ENCODE measurements around the gene LMCD1. TPM values are rescaled to one million over a fixed set of nuclear protein-coding genes. Genes with fewer than 3 reads are reported as not detected.

Gene LMCD1
- total RNA-seq, 6 experiments from 2014 or later: 3.0 to 24.0 (median 8.4) TPM

DNA sequence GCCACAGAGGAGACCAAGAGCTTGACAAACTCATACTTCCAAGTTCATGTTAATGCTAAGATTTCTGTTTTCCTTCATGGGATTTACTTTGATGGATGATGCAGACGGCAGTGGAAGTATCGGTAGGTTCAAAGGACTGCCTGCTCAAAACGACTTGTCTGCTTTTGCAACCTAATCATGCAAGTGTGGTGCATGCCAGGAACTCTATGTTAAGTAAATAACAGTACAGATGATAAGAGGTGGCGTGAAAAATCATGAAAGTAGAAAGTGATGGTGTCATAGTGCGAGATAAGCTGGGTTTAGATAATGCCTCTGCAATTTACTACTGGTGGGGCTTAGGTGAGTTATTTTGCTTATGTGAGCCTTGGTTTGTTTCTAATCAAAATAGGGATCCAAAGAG, 14.7 kb upstream of the LMCD1 start:
- DNase-seq: no peak
- Histone ChIP-seq H3K36me3 (no peaks in the 10 kb centered on the region), H3K27ac (no peak overlapping the region), H3K4me1 (peaks cover 0 to 5% (median 2%) of the 10 kb centered on the region in 4 donors), H3K9me3 (no peaks in the 10 kb centered on the region), H3K4me3 (no peak overlapping the region), H3K27me3 (no peaks in the 10 kb centered on the region)
- ATAC-seq: no peak
- WGBS (ENCODE audit: insufficient coverage, low coverage, low lambda C conversion rate, missing lambda C conversion rate): 69% methylated on average over 5 of the region's 5 CpGs
- intact Hi-C loops (cut with DNase I): no loop called here
- TF ChIP-seq POLR2A (IDR thresholded peaks at IDR 0.05): no peak
- TF ChIP-seq, protein P1, sequence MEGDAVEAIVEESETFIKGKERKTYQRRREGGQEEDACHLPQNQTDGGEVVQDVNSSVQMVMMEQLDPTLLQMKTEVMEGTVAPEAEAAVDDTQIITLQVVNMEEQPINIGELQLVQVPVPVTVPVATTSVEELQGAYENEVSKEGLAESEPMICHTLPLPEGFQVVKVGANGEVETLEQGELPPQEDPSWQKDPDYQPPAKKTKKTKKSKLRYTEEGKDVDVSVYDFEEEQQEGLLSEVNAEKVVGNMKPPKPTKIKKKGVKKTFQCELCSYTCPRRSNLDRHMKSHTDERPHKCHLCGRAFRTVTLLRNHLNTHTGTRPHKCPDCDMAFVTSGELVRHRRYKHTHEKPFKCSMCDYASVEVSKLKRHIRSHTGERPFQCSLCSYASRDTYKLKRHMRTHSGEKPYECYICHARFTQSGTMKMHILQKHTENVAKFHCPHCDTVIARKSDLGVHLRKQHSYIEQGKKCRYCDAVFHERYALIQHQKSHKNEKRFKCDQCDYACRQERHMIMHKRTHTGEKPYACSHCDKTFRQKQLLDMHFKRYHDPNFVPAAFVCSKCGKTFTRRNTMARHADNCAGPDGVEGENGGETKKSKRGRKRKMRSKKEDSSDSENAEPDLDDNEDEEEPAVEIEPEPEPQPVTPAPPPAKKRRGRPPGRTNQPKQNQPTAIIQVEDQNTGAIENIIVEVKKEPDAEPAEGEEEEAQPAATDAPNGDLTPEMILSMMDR (IDR thresholded peaks at IDR 0.05): no peak

DNA sequence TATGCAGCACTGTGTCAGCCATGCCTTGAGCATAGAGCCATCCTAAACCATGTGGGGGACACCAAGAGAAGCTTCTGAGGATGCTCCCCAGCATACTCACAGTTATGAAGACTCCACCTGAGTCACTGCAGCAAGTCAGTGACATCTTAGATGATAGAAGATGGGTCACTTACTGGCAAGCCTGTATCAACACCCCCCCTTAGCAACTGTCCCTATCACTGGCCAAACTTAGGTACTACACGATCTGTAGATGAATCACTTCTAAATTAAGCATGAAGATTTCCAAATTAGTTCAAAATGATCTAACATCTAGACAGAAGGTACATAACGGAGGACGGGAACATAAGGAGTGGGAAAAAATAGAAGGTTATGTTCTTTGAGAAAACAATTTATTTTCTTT, 13.2 kb upstream of the LMCD1 start:
- TF ChIP-seq POLR2A (IDR thresholded peaks at IDR 0.05): no peak
- TF ChIP-seq, protein P1 (IDR thresholded peaks at IDR 0.05): no peak
- WGBS (ENCODE audit: insufficient coverage, low coverage, low lambda C conversion rate, missing lambda C conversion rate): 84% methylated on average over 3 of the region's 3 CpGs
- intact Hi-C loops (cut with DNase I): no loop called here
- no peak for ATAC-seq
- Histone ChIP-seq H3K27me3 (no peaks in the 10 kb centered on the region), H3K9me3 (no peaks in the 10 kb centered on the region), H3K36me3 (no peaks in the 10 kb centered on the region), H3K27ac (no peak overlapping the region), H3K4me1 (no peaks in the 10 kb centered on the region), H3K4me3 (no peak overlapping the region)
- DNase-seq: no peak

DNA sequence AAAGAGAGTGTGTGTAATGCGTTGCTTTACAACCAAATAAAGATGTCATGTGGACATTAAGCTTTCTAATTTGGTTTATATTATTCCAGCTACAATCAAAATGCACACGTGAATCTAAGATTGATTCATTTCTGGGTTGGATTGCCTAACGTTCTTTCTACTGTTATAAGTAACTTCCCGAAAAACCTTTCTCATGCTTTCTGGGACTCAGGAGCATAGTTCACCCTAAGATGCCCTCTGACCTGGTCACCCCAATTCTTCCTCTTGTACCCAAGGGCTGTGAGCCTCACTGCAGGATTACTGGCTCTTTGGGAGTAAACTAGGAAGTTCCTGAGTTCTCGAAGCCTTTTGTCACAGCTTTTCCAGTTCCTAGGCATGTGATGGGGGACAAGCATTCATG, 12.7 kb upstream of the LMCD1 start:
- no peak overlapping the region for H3K27ac ChIP-seq
- TF ChIP-seq, protein P1 (IDR thresholded peaks at IDR 0.05): no peak
- TF ChIP-seq POLR2A (IDR thresholded peaks at IDR 0.05): no peak

DNA sequence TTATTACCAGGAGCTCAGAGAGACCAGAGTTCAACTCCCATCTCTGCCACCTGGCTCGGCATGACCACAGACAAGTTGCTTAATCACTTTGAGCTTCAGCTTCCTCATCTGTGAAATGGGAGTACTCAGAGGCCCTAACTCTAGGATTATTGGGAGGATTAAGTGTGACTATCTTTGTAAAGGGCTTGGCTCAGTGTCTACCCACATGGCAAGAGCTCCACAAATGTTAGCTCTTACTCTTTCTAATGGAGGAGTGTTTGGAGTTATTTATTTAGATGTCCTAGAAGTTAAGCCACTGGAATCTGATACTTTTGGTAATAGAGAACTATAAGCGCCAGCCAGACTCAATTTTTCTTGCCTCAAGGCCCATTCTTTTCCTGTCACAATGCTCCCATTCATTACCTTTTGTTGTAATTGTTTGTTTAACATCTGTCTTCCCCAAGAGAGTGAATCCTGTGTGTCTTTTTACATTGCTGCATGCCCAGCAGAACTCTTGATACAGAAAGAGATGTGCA, 12.3 kb upstream of the LMCD1 start:
- Histone ChIP-seq H3K27me3 (no peaks in the 10 kb centered on the region), H3K4me3 (no peak overlapping the region), H3K36me3 (no peaks in the 10 kb centered on the region), H3K9me3 (no peaks in the 10 kb centered on the region), H3K27ac (no peak overlapping the region), H3K4me1 (no peaks in the 10 kb centered on the region)
- ATAC-seq (no peak), DNase-seq (no peak)
- TF ChIP-seq POLR2A (IDR thresholded peaks at IDR 0.05): no peak
- TF ChIP-seq, protein P1 (IDR thresholded peaks at IDR 0.05): no peak
- intact Hi-C loops (cut with DNase I): no loop called here
- 75% methylated on average over 2 of the region's 2 CpGs for WGBS (ENCODE audit: insufficient coverage, low coverage, low lambda C conversion rate, missing lambda C conversion rate)

More for the DNA sequence above, 12.7 kb upstream of the LMCD1 start:
- H3K27me3 ChIP-seq: no peaks in the 10 kb centered on the region
- no peaks in the 10 kb centered on the region for H3K36me3 ChIP-seq
- intact Hi-C loops (cut with DNase I): no loop called here
- DNase-seq (no peak), ATAC-seq (peak in 2 of 4 donors; percentile 22 to 28)
- WGBS (ENCODE audit: insufficient coverage, low coverage, low lambda C conversion rate, missing lambda C conversion rate): 71% methylated on average over 5 of the region's 5 CpGs
- no peak overlapping the region for H3K4me3 ChIP-seq
- no peaks in the 10 kb centered on the region for H3K4me1 ChIP-seq
- no peaks in the 10 kb centered on the region for H3K9me3 ChIP-seq

All from right lobe of liver (tissue), 6 donors.